Measurements from ENCODE around the gene PRDM15. TPM values are rescaled to one million over a fixed set of nuclear protein-coding genes. Genes with fewer than 3 reads are reported as not detected.

The PRDM15 gene, protein sequence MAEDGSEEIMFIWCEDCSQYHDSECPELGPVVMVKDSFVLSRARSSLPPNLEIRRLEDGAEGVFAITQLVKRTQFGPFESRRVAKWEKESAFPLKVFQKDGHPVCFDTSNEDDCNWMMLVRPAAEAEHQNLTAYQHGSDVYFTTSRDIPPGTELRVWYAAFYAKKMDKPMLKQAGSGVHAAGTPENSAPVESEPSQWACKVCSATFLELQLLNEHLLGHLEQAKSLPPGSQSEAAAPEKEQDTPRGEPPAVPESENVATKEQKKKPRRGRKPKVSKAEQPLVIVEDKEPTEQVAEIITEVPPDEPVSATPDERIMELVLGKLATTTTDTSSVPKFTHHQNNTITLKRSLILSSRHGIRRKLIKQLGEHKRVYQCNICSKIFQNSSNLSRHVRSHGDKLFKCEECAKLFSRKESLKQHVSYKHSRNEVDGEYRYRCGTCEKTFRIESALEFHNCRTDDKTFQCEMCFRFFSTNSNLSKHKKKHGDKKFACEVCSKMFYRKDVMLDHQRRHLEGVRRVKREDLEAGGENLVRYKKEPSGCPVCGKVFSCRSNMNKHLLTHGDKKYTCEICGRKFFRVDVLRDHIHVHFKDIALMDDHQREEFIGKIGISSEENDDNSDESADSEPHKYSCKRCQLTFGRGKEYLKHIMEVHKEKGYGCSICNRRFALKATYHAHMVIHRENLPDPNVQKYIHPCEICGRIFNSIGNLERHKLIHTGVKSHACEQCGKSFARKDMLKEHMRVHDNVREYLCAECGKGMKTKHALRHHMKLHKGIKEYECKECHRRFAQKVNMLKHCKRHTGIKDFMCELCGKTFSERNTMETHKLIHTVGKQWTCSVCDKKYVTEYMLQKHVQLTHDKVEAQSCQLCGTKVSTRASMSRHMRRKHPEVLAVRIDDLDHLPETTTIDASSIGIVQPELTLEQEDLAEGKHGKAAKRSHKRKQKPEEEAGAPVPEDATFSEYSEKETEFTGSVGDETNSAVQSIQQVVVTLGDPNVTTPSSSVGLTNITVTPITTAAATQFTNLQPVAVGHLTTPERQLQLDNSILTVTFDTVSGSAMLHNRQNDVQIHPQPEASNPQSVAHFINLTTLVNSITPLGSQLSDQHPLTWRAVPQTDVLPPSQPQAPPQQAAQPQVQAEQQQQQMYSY
- 7.6 and 11.8 TPM in 2 replicates for total RNA-seq

DNA sequence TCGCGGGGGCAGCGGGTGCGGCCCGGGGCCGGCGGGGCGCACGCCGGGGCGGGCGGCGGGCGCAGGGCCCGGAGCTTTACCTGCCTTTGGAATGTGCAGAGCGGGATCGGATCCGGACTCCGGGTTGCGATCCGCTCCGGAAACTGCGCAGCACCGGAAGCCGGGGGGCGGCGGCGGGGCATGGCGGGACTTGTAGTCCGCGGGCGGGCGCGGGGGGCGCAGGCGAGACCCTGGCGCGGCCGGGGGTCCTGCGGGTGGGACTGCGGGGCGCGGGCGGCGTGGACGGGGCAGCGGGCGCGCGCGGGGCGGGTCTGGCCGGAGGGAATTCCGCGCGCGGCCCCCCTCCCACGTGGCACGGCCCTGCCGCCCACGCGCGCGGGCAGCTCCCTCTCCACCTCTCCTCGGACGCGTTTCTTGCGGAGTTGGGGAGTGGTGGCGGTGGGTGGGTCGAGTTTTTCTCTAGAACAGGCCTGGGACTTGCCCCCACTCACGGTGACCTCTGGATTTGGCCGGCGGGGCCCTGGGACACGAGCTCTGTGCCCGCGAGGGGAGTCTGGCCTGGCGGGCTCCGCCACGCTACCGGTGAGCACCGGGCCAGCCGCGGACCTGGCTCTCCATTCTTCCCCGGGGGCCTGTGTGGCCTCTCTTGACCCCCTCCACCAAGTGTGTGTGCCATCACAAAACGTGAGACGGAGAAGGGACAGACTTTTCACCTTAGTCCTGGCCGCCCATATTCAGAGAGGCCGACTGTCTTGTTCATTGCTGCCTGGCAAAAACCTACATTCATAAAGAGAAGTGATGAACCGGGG, at the start of gene PRDM15:
Gene PRDM15 (minus strand): TSS at position 155 of the 809 bp plus-strand sequence. CDS start 18,981 bp downstream, outside the sequence.
- no peak for DNase-seq (ENCODE audit: extremely low read depth, low read depth, low spot score)

DNA sequence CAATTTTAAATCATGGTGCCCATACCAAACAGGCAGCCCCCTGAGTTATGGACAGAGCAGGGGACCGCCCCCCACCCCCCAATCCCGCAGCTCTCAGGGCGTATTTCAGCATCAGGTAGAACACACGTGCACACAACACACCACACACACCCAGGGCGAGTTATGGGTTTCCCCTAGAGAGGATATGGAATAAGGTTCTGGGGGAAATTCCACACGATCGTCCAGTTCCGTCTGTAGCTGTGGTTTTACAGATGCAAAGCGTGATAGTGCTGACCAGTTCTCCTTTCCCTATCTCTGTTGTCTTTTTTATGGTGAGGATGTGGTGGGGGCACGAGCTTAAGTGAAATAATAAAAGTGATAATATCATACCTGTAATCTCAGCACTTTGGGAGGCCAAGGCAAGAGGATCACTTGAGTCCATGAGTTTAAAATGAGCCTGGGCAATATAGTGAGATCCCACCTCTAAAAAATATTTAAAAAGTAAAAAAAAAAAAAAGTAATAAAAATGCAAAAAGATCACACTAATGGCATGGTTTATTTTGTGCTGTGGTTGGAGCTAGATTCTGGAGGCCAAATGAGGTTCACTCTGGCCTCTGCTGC, 49.6 kb upstream of the PRDM15 start:
- no peak for DNase-seq (ENCODE audit: extremely low read depth, low read depth, low spot score)

DNA sequence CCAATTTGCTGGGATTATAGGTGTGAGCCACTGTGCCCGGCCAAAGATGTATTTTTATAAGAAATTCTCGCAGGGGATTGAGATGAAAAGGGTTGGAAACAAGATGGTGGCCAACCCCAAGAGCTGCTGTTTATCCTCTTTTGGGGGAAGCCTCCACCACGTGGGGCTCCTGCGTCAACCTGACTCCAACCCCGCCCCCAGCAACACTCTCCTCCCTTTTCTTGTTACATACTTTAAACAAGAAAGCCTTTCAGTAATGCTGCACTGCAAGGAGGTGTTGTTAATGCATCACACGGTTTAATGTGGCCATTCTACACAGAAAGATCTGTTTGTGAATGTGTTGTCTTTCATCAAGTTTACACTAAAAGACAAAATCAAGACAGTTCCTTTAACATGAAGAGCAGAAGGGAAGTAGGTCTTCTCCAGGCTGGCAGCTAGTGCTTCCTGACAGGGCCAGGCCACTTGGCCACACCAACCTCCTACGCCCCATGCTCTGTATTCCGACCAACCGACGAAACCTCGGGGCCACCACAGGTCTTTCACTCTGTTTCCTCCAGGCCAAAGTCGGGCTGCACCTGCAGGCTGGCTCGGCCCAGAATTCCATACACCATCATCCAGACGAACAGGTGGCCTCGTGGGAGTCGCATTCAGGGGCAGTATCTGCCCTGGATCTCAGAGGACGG, 48.7 kb upstream of the PRDM15 start:
- DNase-seq (ENCODE audit: extremely low read depth, low read depth, low spot score) = no peak

DNA sequence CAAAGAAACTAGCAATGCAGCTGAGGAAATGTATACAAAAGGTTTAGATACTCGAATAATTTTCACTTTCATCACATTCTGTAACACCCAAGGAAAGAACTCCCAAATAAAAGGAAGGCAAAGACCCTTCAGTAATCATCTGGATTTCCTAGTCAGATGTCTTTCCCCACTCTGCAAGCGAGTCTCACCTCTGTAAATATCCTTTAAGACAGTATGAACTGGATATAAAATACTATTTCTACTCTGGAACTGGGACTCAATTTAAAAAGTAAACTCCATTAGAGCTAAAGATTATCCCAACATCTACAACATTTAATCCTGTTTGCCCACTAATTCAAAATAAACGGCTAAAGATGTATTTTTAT, 47.6 kb upstream of the PRDM15 start:
- DNase-seq (ENCODE audit: extremely low read depth, low read depth, low spot score) = no peak

DNA sequence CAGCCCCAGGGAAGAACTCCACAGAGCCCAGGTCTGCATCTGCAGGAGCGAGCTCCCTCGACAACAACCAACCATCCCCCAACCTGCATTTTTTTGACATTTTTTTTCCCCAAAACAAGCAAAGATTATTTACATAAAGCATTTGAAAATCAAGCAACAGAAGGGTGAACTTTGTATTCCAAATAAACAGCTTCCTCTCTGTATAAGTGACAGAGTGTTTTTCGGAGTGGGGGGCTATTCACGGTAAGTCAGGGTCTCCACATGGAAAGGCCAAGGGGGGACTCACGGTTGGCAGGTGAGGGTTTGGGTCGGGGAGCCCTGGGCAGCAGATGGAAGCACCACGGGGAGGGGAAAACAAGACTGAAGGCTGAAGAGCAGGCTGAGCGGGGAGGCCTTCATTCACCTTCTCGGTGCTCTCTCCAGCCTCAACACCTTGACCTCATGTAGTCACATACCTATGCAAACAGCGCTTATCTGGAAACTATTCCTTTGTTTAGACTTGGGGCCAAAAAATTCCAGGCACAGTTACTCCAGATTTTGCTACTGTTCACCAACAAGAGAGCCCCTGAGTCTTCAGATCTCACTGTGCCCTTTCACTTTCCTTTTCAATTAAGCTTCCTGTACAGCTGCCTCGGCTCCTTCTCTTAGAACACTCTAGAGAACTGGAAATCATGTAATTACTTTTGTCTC, 47.1 kb upstream of the PRDM15 start:
- DNase-seq (ENCODE audit: extremely low read depth, low read depth, low spot score) = no peak

DNA sequence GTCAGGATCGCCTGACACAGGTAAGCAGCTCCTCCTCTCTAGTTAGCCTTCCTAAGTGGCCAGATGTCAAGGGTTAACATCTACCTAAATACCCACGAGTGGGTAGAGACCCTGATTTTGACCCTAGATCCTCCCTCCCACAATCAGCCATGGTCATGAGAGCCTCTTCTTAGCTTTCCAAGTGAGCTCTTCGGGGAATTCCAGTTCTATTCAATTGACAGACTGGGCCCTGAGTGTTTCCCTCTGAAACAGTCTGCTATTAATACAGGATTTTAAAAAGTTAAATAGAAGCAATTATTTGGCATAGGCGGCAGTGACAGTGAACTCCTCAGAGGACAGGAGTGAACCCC, 46.6 kb upstream of the PRDM15 start:
- DNase-seq (ENCODE audit: extremely low read depth, low read depth, low spot score) = no peak

DNA sequence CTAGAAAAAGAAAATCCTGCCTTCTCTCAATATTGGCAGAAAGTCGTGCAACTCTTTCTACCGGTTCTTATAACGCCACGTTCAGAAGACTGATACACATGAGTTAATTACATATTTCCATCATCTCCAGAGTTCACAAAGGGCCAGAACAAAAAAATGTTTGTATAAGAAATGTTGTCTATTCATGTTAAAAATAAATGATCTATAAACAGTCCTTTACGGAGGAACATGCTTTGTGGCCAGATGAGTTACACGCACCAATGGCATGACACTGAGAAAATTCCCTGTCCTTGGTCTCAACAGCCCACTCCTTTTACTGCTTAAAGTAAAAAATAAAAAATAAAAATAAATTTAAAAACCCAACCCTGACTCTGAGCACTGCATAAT, 45.2 kb upstream of the PRDM15 start:
- DNase-seq (ENCODE audit: extremely low read depth, low read depth, low spot score) = no peak

DNA sequence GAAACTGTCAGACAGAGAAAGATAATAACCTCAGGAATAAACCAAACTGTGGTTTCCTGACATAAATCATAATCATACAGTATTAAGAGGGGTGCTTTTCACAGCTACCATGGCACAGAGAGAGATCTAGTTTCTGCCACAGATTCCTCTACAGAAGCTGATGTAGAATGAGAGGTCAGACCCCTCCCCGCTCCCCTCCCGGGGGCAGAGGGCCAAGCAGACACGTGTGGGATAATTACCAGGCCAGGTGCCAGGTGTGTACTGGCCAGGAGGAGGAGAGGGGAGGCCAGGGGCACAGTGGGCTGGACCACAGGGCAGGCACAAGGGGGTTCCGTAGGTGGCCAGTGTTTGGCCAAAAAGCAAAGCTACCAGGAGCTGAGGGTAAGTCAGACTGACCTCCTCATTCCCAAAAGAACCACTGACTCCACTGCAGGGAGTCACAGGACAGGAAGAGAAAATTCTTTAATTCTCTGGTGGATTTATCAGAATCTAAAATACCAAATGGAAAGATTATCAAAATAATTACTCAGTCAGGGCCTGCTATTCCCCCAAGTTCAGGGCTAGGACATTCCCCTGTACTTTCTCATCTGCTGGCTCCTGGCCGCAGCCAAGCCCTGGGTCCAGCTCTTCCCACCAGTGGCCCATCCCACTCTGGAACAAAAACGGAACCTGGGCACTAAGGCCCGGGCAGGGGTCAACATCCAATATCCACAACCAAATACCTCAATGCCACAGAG, 44.7 kb upstream of the PRDM15 start:
- DNase-seq (ENCODE audit: extremely low read depth, low read depth, low spot score) = no peak

DNA sequence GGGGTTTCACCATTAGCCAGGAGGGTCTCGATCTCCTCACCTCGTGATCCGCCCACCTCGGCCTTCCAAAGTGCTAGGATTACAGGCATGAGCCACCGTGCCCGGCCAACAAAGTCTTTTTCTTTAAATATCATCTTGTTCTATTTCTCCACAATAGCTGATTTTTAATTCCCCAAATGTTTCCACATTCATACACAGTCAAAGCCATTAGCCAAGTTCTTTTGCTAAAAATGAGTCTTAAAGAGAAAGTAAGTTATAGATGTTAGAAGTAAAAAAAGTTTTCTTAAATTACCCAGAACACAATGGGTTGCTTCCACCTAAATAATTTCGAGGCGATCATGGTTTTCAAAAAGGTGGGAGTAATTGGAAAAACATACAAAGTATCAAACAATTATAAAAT, 44.0 kb upstream of the PRDM15 start:
- DNase-seq (ENCODE audit: extremely low read depth, low read depth, low spot score) = no peak

DNA sequence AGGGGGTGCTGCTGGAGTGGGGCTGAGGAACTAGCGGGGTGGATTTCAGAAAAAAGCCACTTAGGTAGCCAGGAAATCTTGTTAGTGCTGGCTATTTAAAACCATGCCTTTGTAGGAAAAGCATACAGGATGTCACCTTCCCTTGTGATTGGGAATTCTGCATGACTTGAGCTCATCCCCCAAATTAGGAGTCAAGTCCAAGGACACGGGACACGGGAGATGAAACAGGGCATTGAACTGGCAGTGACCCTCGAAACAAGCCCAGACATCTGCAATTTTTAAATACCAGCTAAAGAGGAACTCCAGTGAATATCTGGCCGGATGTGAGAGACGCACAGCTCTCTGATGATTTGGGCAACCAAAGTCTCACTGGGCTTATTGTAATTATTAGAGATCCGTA, 41.9 kb upstream of the PRDM15 start:
- DNase-seq (ENCODE audit: extremely low read depth, low read depth, low spot score) = no peak

DNA sequence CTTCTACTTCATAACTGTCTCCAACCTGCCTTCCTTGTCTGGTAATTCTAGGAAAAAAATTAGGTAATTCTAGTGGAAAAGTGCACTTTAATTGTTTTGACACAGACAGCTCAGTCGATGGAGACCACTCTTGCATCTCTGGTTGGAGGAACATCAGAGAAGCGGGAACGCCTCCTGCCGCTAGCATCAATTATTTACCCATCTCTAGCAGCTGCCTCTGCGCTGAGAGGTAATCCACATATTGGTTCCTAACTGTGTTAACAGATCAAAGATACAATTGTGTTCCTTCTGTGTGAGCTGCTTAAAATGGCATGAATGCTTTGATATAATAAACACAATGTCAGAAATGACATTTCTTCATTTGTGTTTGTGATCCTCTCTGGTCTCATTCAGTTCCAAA, 41.3 kb upstream of the PRDM15 start:
- DNase-seq (ENCODE audit: extremely low read depth, low read depth, low spot score) = no peak

DNA sequence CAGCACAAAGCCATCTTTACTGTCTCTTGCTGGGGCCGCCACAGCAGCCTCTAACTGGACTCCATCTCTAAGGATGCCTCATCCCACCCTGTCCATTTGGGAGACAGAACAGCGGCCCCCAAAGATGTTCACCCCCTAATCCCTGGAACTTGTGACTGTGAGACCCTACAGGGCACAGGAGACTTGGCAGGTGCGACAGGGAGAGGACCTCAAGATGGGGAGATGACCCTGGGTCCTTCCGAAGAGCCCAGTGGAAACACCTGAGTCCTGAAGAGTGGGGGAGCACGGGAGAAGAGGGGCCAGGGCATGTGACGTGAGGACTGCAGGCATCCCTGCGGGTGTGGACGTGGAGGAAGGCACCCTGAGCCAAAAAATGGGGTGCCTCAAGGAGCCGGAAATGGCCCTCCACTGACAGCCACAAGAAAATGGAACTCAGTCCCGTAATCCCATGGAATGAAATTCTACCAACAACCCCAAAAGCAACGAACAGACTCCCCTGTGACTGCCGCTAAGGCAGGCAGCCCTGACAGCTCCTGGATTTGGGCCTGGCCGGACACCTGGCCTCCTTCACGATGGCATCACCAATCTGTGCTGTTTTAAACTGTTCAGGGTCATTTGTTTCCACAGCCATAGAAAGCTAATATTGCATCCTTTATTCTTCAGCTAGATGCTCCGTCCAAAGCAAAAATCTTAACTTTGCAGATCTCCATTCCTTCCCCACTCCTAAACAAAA, 40.7 kb upstream of the PRDM15 start:
- DNase-seq (ENCODE audit: extremely low read depth, low read depth, low spot score) = no peak

DNA sequence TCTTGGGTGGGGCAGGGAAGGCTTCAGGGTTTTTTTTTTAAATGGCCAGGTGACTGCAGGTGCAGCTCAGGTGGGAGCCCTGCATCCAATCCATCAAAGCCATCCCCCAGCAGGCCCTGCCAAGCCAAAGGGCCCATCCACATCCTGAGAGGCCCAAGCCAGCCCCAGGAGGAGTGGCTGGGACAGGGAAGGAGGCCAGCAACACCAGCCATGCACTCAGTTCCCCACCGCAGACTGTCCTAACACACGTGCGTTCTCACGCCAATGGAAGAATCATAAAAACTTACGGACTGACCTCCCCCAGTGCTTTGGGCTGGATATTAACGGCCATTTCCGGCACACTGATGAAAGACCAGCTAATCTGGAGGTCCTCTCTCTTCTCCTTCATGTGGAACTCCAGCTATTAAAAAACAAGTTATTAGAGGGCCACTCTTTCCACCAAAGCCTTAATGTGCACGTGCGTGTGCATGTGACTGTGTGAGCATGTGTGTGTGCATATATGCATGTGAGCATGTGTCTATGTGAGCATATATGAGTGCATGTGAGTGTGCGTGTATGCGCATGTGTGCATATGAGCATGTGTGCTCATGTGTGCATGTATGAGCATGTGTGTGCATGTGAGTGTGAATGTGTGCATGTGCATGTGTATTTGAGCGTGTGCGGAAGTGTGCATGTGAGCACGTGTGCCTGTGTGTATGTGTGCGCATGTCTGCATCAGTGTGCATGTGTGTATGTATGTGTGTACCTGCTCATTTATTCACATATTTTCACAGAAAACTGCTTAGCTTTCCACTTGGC, 39.6 kb upstream of the PRDM15 start:
- DNase-seq (ENCODE audit: extremely low read depth, low read depth, low spot score) = no peak

DNA sequence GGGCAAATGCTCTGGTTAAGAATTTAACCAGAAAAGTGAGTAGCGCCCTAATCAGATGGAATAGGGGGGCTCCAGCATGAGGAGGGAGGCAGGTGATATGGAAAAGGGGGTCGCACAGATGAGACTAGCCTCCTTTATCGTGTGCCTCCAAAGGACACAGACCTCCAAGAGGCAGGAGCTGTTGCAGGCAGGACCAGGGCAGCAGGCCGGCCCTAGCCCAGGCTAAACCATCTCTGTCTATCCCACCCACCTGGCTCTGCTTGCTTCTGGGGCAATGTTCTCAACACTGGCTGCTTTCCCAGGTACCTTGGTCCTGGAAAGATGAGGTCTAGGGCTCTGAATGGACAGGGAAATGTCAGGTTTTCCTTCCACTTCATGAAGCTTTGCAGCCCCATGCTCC, 38.4 kb upstream of the PRDM15 start:
- no peak for DNase-seq (ENCODE audit: extremely low read depth, low read depth, low spot score)

DNA sequence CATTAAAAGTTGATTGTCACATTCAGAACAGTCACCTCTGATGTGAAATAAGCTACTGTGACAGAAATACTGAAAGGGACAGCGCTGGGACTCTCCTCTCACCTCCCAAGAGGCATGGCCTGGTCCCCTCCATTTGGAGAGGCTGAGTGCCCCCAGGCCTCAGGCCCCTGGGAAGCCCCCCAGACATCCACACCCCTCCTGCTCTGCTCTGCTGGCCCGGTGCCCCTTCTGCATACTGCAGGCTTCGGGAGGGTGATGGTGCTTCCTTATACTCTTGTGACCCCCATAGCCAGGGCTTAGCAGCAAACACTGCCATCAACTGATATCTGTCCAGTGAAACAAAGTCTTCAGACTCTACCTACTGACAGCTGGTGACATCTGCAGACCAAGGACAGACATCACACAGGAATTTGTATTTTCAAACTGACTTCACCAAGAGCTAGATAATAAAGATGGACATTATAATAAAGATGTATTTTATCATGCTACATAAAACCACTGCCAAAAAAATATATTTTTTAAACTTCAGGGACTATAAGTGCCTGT, 37.8 kb upstream of the PRDM15 start:
- DNase-seq (ENCODE audit: extremely low read depth, low read depth, low spot score) = no peak

DNA sequence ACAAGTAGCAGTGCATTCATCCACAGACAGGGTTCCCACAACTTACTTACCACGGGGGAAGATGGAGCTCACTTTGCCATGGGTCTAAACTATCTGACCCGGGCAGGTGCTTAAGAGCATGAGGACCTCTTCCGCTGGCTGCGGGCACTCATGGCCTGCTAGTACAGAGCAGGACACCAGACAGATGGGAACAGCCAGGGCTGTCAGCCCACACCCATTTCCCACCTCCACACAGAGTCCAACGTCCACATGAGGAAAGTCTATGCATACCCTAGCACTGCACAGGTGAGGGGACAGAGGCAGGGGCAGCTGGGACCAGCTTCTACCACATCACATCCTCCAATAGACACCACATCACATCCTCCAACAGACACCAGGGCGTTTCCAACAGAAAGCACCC, 35.8 kb upstream of the PRDM15 start:
- no peak for DNase-seq (ENCODE audit: extremely low read depth, low read depth, low spot score)

DNA sequence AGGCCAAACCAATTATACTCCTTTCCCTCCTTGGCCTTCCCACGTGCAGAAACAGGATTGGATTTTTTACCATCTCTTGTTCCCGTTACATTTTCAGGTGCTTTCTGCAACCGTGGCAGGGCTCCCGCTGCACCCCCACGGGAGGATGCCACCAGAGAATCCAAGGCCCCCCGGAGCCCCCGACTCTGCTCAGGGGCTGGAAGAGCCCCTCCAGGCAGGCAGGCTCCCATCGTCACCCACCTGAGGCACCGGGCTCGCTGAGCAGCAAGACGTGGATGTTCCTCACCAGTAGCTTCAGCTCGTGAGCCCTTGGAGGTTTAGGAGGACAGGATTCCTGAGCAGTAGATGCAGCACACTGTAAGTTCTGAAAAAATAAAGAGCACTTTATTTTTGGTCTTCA, 35.2 kb upstream of the PRDM15 start:
- no peak for DNase-seq (ENCODE audit: extremely low read depth, low read depth, low spot score)

All from glomerular endothelial cell (primary cell).